Measurements from ENCODE around the gene UBALD2. TPM values are rescaled to one million over a fixed set of nuclear protein-coding genes. Genes with fewer than 3 reads are reported as not detected.
A peak's percentile ranks its signal among the peaks of the same experiment; 100 is the strongest.

The UBALD2 gene
- total and polyA plus RNA-seq, 2 of the 13 experiments (the other 11 are each of a cell fraction or from before 2014, with no cell fraction given), result 3.3 to 89.7 TPM

DNA sequence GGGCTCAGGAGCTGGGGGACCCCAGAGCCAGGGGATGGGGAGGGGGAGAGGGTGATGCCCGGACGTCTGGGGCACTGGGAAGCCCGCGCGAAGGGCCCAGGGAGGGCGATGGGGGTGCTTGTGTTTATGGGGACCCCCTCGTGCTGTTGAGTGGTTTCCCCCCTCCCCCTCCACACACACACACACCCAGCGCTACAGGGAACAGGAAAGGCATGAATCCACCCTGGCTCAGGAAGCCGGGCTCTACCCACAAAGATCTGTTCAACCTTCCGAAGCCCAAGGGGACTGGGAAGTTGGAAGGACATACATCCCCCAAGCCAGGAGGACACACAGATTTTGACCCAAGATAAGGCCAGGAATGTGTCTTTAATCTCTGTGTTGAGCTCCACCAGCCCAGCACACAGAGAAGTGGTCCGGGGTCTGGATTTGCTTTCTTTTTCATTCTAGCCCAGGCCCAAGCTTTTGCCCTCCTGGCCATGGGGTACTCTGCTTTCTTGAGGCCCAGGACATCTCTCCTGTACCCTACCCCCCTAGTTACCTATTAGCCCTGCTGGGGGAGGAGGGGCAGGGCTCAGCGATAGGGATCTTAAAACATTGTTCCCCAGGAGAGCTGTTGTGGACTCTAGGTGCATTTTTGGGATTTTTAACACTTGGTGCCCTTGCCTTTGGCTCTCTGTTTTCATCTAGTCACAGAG, 1.2 kb downstream of the UBALD2 start (continued):
- TF ChIP-seq, protein P1, sequence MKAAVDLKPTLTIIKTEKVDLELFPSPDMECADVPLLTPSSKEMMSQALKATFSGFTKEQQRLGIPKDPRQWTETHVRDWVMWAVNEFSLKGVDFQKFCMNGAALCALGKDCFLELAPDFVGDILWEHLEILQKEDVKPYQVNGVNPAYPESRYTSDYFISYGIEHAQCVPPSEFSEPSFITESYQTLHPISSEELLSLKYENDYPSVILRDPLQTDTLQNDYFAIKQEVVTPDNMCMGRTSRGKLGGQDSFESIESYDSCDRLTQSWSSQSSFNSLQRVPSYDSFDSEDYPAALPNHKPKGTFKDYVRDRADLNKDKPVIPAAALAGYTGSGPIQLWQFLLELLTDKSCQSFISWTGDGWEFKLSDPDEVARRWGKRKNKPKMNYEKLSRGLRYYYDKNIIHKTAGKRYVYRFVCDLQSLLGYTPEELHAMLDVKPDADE (CRISPR knock-in tag; IDR thresholded peaks at IDR 0.05), result no peak
- TF ChIP-seq, protein P2, sequence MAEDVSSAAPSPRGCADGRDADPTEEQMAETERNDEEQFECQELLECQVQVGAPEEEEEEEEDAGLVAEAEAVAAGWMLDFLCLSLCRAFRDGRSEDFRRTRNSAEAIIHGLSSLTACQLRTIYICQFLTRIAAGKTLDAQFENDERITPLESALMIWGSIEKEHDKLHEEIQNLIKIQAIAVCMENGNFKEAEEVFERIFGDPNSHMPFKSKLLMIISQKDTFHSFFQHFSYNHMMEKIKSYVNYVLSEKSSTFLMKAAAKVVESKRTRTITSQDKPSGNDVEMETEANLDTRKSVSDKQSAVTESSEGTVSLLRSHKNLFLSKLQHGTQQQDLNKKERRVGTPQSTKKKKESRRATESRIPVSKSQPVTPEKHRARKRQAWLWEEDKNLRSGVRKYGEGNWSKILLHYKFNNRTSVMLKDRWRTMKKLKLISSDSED (CRISPR knock-in tag; IDR thresholded peaks at IDR 0.05), result no peak
- TF ChIP-seq SMC3 (IDR thresholded peaks at IDR 0.05; ENCODE audit: low read length), result no peak
- TF ChIP-seq, protein P3, sequence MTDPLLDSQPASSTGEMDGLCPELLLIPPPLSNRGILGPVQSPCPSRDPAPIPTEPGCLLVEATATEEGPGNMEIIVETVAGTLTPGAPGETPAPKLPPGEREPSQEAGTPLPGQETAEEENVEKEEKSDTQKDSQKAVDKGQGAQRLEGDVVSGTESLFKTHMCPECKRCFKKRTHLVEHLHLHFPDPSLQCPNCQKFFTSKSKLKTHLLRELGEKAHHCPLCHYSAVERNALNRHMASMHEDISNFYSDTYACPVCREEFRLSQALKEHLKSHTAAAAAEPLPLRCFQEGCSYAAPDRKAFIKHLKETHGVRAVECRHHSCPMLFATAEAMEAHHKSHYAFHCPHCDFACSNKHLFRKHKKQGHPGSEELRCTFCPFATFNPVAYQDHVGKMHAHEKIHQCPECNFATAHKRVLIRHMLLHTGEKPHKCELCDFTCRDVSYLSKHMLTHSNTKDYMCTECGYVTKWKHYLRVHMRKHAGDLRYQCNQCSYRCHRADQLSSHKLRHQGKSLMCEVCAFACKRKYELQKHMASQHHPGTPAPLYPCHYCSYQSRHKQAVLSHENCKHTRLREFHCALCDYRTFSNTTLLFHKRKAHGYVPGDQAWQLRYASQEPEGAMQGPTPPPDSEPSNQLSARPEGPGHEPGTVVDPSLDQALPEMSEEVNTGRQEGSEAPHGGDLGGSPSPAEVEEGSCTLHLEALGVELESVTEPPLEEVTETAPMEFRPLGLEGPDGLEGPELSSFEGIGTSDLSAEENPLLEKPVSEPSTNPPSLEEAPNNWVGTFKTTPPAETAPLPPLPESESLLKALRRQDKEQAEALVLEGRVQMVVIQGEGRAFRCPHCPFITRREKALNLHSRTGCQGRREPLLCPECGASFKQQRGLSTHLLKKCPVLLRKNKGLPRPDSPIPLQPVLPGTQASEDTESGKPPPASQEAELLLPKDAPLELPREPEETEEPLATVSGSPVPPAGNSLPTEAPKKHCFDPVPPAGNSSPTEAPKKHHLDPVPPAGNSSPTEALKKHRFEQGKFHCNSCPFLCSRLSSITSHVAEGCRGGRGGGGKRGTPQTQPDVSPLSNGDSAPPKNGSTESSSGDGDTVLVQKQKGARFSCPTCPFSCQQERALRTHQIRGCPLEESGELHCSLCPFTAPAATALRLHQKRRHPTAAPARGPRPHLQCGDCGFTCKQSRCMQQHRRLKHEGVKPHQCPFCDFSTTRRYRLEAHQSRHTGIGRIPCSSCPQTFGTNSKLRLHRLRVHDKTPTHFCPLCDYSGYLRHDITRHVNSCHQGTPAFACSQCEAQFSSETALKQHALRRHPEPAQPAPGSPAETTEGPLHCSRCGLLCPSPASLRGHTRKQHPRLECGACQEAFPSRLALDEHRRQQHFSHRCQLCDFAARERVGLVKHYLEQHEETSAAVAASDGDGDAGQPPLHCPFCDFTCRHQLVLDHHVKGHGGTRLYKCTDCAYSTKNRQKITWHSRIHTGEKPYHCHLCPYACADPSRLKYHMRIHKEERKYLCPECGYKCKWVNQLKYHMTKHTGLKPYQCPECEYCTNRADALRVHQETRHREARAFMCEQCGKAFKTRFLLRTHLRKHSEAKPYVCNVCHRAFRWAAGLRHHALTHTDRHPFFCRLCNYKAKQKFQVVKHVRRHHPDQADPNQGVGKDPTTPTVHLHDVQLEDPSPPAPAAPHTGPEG (CRISPR knock-in tag; IDR thresholded peaks at IDR 0.05), result no peak
- TF ChIP-seq ZNF260 (CRISPR knock-in tag; IDR thresholded peaks at IDR 0.05; ENCODE audit: borderline replicate concordance, low read depth), result no peak
- no peak for TF ChIP-seq NCOA2 (CRISPR knock-in tag; IDR thresholded peaks at IDR 0.05)
- TF ChIP-seq ZSCAN12 (CRISPR knock-in tag; IDR thresholded peaks at IDR 0.05), result no peak
- TF ChIP-seq ZNF644 (CRISPR knock-in tag; IDR thresholded peaks at IDR 0.05; ENCODE audit: low read depth), result no peak
- no peak for TF ChIP-seq CEBPB (IDR thresholded peaks at IDR 0.05; ENCODE audit: borderline replicate concordance, low read depth, low read length)
- TF ChIP-seq EP300 (IDR thresholded peaks at IDR 0.05; ENCODE audit: low read depth in 2 of 2, low read length in 2 of 2), result no peak
- peak; percentile 53 for TF ChIP-seq EP300 (CRISPR knock-in tag; IDR thresholded peaks at IDR 0.05; ENCODE audit: borderline replicate concordance)
- TF ChIP-seq SMARCC2 (IDR thresholded peaks at IDR 0.05), result no peak
- TF ChIP-seq LCORL (IDR thresholded peaks at IDR 0.05), result no peak
- TF ChIP-seq LCORL (CRISPR knock-in tag; IDR thresholded peaks at IDR 0.05), result peak; percentile 59
- no peak for TF ChIP-seq PRPF4 (IDR thresholded peaks at IDR 0.05; ENCODE audit: low read depth, low read length, poor library complexity, severe bottlenecking)
- no peak for TF ChIP-seq ZNF777 (CRISPR knock-in tag; IDR thresholded peaks at IDR 0.05)
- no peak for TF ChIP-seq AHR (CRISPR knock-in tag; IDR thresholded peaks at IDR 0.05)
- no peak for TF ChIP-seq ZNF496 (CRISPR knock-in tag; IDR thresholded peaks at IDR 0.05; ENCODE audit: insufficient replicate concordance)
- no peak for TF ChIP-seq ZMYM3 (CRISPR knock-in tag; IDR thresholded peaks at IDR 0.05)
- TF ChIP-seq ZFP36L1 (CRISPR knock-in tag; IDR thresholded peaks at IDR 0.05), result no peak
- no peak for TF ChIP-seq PHF20 (CRISPR knock-in tag; IDR thresholded peaks at IDR 0.05)
- no peak for TF ChIP-seq SNRNP70 (IDR thresholded peaks at IDR 0.05; ENCODE audit: low read depth, low read length)

Measured in HepG2 (cell line).